Pericardium fibroblast (primary cell): ENCODE measurements around the gene KIAA1143. TPM values are rescaled to one million over a fixed set of nuclear protein-coding genes. Genes with fewer than 3 reads are reported as not detected.

Experiments used
- total RNA-seq: library from RNA; depleted of rRNA; stranded (reverse); fragments of >200 nt; gene quantifications from 2 replicates; pipeline ENCODE4 v1.2.3, GENCODE V29; 2015

Gene KIAA1143
- total RNA-seq, result 13.2 and 17.2 TPM in 2 replicates

GRCh38 chr3:44761424-44762169, at the start of gene KIAA1143, which contains the start of gene KIF15:
KIAA1143 (minus strand) TSS chr3:44761619; CDS start chr3:44761602, 17 bp downstream.
KIF15 (plus strand) TSS chr3:44761794; CDS start chr3:44761866, 72 bp downstream.

GRCh38 chr3:44729384-44729910, 32.0 kb downstream of the KIAA1143 start, which contains the start of gene ZNF501:
ZNF501 (plus strand) TSS chr3:44729635; CDS start chr3:44734422, 4,787 bp downstream.

GRCh38 chr3:44712455-44713075, 48.9 kb downstream of the KIAA1143 start, which contains the start of gene ZNF502:
ZNF502 (plus strand) TSS chr3:44712660; CDS start chr3:44720262, 7,602 bp downstream.

Other genes with a start within 250 kb of the KIAA1143 start
- gene ZKSCAN7, start 206.4 kb downstream of the KIAA1143 start, total RNA-seq, result 4.6 and 5.7 TPM in 2 replicates
- 1.3 and 1.9 TPM in 2 replicates for gene ZNF660, start 176.7 kb downstream of the KIAA1143 start, total RNA-seq
- gene ZNF197, start 136.6 kb downstream of the KIAA1143 start, total RNA-seq, result 11.5 and 12.7 TPM in 2 replicates
- 2.4 and 15.1 TPM in 2 replicates for gene ZNF35, start 112.9 kb downstream of the KIAA1143 start, total RNA-seq
- 4.1 and 4.6 TPM in 2 replicates for gene ZNF502, start 49.0 kb downstream of the KIAA1143 start, total RNA-seq
- 3.7 and 8.9 TPM in 2 replicates for gene ZNF501, start 32.0 kb downstream of the KIAA1143 start, total RNA-seq
- 0.94 and 2.0 TPM in 2 replicates for gene KIF15, start 175 bp upstream of the KIAA1143 start, total RNA-seq
- 33.5 and 57.5 TPM in 2 replicates for gene TMEM42, start 100.3 kb upstream of the KIAA1143 start, total RNA-seq
- 0.17 TPM in 1 of 2 replicates, not detected in the other for gene TGM4, start 113.0 kb upstream of the KIAA1143 start, total RNA-seq
- gene ZDHHC3, start 214.6 kb upstream of the KIAA1143 start, total RNA-seq, result 59.1 and 65.3 TPM in 2 replicates
- gene EXOSC7, start 214.6 kb upstream of the KIAA1143 start, total RNA-seq, result 39.4 and 47.5 TPM in 2 replicates